Mucosa of descending colon (tissue), 3 donors: ENCODE data around the gene MYO3B. TPM values are rescaled to one million over a fixed set of nuclear protein-coding genes. Genes with fewer than 3 reads are reported as not detected.

Experiments used
- ATAC-seq: fragments of 200-7000 bp; cut with Tn5 transposase; one replicate; pipeline ENCODE4 v1.9.1; 2020; ENCODE audit warnings: mild to moderate bottlenecking, moderate library complexity
- DNase-seq, 3 donors: peaks; one replicate each; pipeline ENCODE4 v3.0.0-alpha.2; 2020
- H3K36me3 ChIP-seq: fragments of 200-600 bp; one replicate; pipeline ENCODE4 v1.8.0; 2021; ENCODE audit warnings: low read depth, mild to moderate bottlenecking
- H3K4me1 ChIP-seq: fragments of 200-600 bp; one replicate; pipeline ENCODE4 v1.8.0; 2021; ENCODE audit warnings: low read depth, mild to moderate bottlenecking
- H3K4me3 ChIP-seq: fragments of 200-600 bp; one replicate; pipeline ENCODE4 v1.8.0; 2021; ENCODE audit warnings: mild to moderate bottlenecking
- H3K9me3 ChIP-seq: fragments of 200-600 bp; one replicate; pipeline ENCODE4 v1.8.0; 2021; ENCODE audit warnings: mild to moderate bottlenecking
- CTCF ChIP-seq: fragments of 200-600 bp; IDR thresholded peaks from one replicate; pipeline ENCODE4 v1.8.0; 2022; ENCODE audit warnings: antibody characterized with exemption, mild to moderate bottlenecking
- intact Hi-C, 2 donors: fragments of 100-400 bp; cut with DNase I in 1 of 2; cut with micrococcal nuclease in 1 of 2; formaldehyde crosslinking; loops; one replicate each; pipeline versions ENCODE4 v1.11.0 to v1.11.1; 2022; cut with DNase I, micrococcal nuclease
- total RNA-seq, 3 donors: library from RNA; stranded (reverse); fragmentation: NEBNext Ultra II Directional in 2 of 3; extraction: Animal tissue kit (Norgen Biotek cat#: 25700) in 2 of 3; gene quantifications; one replicate each; pipeline versions ENCODE4 v1.2.1 to v1.2.4, GENCODE V29; 2021 to 2023
- donor health status: DM: no; HTN: no; CAD: no; lungs with moderate emphysema.
- donor health status: DM: no; HTN: no; CAD: no.
- donor health status: DM: no; HTN: yes; CAD: no.

MYO3B gene
- total RNA-seq, 3 donors from 2014 or later, result 0.06 to 0.39 (median 0.09) TPM

GRCh38 chr2:170162271-170162632, 15.7 kb upstream of the MYO3B start:
- intact Hi-C loops, result no loop called here
- no peak for TF ChIP-seq CTCF

GRCh38 chr2:170163411-170164065, 14.4 kb upstream of the MYO3B start:
- DNase-seq, result no peak

More at GRCh38 chr2:170162271-170162632, 15.7 kb upstream of the MYO3B start:
- no peaks in the 10 kb centered on the region for H3K36me3 ChIP-seq
- no peaks in the 10 kb centered on the region for H3K9me3 ChIP-seq
- H3K4me1 ChIP-seq, result no peaks in the 10 kb centered on the region
- no peak for ATAC-seq
- no peak overlapping the region for H3K4me3 ChIP-seq
- no peak for DNase-seq

GRCh38 chr2:170165129-170165528, 12.8 kb upstream of the MYO3B start:
- no peak overlapping the region for H3K4me3 ChIP-seq
- intact Hi-C loops, result no loop called here
- H3K9me3 ChIP-seq, result no peaks in the 10 kb centered on the region
- no peak for ATAC-seq
- TF ChIP-seq CTCF, result no peak
- no peak for DNase-seq
- no peaks in the 10 kb centered on the region for H3K4me1 ChIP-seq
- no peaks in the 10 kb centered on the region for H3K36me3 ChIP-seq

More at GRCh38 chr2:170163411-170164065, 14.4 kb upstream of the MYO3B start:
- no peak for ATAC-seq
- no peak for TF ChIP-seq CTCF
- intact Hi-C loops, result no loop called here
- Histone ChIP-seq H3K4me1 (no peaks in the 10 kb centered on the region), H3K9me3 (no peaks in the 10 kb centered on the region), H3K36me3 (no peaks in the 10 kb centered on the region), H3K4me3 (no peak overlapping the region)

DNA sequence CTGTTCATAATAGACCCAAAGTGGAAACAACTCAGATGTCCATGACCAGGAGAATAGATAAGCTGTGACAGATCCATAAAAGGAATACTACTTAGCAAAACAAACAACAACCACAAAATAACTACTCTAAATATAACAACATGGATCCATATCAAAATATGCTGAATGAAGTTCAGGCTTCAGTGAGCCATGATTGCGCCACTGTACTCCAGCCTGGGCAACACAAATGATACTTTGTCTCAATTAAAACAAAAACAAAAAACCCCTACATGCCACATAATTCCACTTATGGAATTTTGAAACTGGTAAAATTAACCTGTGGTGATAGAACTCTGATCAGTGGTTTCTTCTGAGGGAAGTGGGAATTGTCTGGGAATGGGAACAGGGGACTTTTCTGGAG, 11.2 kb upstream of the MYO3B start:
- TF ChIP-seq CTCF, result no peak
- no peak for DNase-seq
- no peak for ATAC-seq
- intact Hi-C loops, result no loop called here
- H3K4me1 ChIP-seq, result no peaks in the 10 kb centered on the region
- no peaks in the 10 kb centered on the region for H3K9me3 ChIP-seq
- H3K36me3 ChIP-seq, result no peaks in the 10 kb centered on the region
- H3K4me3 ChIP-seq, result no peak overlapping the region

GRCh38 chr2:170170281-170171040, 7.5 kb upstream of the MYO3B start:
- no peak for TF ChIP-seq CTCF
- no peak for ATAC-seq

More at GRCh38 chr2:170170281-170171040, 7.5 kb upstream of the MYO3B start:
- no peak for DNase-seq
- Histone ChIP-seq H3K4me1 (no peaks in the 10 kb centered on the region), H3K9me3 (no peaks in the 10 kb centered on the region), H3K36me3 (no peaks in the 10 kb centered on the region), H3K4me3 (no peak overlapping the region)
- intact Hi-C loops, result no loop called here
